Anterior cingulate cortex (tissue), 58 donors: ENCODE data around the gene IRF8.
A peak's percentile ranks its signal among the peaks of the same experiment; 100 is the strongest.

ENCODE experiments used
- DNase-seq, 58 donors: peaks; one replicate each; lab custom pipeline; 2025; lab: John Stamatoyannopoulos, UW

Gene IRF8

DNA sequence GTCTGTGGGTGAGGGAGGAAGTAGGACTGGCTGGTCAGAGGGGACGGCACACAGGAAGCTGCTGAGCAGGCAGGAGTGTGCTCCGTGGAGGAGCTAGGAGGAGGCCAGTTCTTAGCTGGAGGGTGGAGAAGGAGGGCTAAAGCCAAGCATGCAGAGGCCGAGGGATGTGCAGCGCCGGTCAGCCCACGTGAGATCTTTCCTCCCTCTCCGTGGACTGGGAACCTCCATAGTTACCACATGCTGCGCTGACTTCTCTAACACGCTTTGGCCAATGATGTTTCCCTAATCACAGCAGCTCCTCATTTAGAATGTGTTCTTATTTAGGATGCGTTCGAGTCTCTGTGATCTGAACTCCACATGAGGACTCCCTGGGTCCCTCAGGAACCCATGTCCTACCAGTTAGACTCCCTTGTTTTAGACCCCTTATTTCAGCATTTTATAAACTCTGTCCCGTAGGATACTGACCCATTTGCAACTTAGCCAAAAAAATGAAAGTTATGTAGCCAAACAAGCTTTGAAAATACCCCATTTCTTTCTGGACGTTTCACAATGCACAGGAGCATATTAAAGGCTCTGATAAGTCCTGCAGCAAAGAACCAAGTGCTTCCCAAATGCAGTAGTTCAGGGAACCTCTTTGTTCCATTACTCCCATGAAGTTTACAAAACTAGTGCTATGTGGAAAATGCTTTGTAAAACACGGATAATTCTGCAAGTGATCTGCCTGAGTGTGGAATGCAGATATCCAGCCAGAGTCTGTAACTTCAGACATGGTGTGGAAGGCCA is 51.4 kb downstream of the IRF8 start:
- no peak for DNase-seq

DNA sequence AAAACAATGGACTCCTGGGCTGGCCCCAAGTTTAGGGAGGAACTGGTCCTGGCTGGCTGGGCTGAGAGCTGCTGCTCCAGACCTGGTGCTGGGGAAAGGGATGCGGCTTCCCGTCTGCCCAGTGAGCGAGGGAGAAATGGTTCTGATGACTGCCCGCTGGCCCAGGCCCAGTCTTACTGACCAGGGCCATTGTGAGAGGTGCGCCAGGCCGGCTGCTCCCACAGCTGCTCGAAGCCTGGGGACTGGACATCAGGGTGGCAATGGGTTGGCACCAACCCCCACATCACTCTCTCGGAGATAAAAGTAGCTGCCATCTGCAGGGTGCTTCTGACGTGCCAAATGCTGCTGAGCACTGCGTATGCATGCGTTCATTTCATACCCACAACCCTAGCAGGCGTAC is 53.2 kb downstream of the IRF8 start:
- DNase-seq = no peak

DNA sequence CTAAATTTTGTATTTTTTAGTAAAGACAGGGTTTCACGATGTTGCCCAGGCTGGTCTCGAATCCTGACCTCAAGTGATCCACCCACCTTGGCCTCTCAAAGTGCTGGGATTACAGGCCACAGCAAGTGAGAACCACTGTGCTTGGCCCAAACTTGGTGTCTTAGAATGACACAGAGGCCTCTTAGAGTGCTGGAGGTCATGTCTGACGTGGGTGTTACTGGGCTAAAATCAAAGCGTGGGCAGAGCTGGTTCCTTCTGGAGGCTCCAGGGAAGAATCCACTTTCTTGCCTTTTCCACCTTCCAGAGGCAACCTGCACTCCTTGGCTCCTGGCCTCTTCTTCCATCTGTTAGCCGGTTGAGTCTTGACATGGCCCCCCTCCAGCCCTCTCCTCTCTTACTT is 53.8 kb downstream of the IRF8 start:
- DNase-seq = no peak

DNA sequence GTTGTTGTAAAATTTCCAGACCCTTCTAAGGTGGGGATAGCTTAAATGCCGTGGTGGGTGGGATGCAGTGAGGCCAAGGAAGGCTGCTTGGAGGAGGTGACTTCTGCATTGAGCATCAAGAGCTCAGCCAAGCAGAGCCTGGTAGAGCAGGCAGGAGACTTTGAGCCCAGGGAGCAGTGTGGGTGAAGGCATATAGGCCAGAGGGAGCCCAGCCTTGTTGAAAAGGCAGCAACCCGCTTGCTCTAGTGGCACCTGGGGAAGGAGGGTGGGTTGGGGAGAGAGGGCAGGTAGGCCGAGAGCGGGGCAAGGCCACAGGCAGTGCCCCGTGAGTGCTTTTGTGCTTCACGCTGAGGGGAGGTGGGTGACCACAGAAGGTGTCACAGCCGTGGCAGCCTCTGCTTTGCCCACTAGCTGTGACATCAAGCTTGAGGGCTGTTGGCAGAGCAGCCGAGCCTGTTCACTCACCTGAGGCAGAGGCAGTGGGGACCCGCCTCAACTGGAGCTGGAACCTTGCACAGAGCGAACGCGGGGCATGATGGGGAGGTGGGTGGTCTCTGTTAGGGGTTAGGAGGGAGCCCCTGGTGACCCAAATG is 56.1 kb downstream of the IRF8 start:
- DNase-seq = no peak

DNA sequence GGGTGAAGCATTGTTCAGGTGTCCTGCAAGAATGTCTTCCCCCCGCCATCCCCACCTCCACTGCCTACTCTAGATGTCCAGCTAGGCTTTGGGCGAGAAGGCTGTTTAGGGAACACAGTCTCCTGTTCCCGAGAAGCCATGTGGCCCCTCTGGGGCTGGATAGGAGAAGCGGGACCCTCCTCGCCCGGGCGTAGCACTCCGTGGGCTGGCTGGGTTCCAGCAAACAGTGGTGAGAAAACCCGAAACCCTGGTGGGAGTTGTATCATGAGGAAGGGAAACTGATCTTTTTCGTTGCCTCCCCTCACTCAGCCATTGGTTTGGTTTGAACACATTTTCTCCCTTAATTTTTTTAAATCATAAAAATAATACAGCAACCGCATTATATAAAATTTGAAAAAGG is 56.6 kb downstream of the IRF8 start:
- DNase-seq = no peak

DNA sequence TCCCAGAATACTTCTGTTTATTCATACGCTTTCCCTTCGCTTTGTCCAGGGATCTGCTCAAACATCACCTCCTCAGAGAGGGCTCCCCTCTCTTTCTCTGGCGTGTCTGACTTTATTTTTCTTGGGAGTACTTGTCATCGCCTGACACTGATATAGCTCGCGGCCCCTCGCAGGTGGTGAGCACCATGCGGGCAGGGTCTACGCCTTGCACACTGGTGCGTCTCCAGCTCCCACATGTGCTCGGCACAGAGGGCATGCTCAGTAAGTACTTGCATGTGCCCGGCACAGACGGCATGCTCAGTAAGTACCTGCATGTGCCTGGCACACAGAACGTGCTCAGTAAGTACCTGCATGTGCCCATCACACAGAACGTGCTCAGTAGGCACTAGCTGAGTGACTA is 57.5 kb downstream of the IRF8 start:
- no peak for DNase-seq

DNA sequence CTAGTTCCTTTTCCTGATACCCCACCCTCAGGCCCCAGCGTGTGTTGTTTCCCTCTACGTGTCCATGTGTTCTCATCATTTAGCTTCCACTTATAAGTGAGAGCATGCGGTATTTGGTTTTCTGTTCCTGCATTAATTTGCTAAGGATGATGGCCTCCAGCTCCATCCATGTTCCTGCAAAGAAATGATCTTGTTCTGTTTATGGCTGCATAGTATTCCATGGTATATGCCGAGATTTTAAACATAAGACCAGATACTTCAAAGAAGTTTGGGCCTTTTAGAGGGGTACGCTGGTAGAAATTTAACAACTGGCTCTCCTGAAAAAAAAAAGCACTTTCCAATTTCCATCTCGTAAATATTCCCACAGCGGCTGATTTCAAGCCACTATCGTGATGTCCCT is 59.8 kb downstream of the IRF8 start:
- DNase-seq = no peak

DNA sequence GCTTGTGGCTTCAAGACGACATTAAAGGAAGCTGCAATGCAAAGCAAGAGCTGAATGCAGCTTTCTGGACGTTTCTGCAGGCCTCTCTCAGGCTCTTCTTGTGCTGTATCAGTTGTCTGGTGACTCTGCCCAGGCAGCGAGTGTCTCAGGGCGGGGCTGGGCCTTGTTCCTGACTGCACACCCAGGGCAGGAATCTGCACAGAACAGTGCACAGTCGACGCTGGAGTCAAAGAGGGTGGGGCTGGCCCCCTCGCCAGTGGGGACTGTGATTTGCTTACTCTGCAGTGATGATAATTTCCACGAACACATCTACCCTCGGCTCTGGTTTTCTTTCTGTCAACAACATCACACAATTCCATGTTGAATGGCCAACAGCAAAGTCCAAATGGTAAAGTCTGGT is 60.7 kb downstream of the IRF8 start:
- no peak for DNase-seq

DNA sequence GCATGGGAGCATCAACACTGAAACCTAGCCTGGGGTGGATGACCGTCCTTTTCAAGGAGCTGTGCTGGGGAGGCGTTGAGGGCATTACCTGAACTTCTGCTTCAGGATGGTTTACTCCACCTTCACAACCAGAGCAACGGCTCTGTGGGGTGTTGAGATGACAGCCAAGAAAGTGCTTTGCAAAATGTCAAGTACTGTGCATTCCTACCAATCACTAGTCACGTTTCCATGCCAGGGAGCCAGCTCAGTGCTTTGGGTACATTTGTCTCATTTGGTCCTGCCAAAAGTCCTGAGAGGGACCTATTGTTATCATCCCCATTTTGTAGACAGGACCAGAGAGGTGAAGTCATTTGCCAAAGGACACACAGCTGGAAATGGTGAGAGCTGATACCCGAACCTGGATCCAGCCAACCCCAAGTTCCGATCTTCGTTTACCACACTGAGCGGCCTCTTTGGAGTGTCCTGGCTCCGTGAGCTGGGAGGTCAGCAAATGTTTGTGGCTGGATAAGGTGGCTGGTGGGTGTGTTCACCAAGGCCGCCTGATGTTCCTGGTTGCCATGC is 61.6 kb downstream of the IRF8 start:
- no peak for DNase-seq

DNA sequence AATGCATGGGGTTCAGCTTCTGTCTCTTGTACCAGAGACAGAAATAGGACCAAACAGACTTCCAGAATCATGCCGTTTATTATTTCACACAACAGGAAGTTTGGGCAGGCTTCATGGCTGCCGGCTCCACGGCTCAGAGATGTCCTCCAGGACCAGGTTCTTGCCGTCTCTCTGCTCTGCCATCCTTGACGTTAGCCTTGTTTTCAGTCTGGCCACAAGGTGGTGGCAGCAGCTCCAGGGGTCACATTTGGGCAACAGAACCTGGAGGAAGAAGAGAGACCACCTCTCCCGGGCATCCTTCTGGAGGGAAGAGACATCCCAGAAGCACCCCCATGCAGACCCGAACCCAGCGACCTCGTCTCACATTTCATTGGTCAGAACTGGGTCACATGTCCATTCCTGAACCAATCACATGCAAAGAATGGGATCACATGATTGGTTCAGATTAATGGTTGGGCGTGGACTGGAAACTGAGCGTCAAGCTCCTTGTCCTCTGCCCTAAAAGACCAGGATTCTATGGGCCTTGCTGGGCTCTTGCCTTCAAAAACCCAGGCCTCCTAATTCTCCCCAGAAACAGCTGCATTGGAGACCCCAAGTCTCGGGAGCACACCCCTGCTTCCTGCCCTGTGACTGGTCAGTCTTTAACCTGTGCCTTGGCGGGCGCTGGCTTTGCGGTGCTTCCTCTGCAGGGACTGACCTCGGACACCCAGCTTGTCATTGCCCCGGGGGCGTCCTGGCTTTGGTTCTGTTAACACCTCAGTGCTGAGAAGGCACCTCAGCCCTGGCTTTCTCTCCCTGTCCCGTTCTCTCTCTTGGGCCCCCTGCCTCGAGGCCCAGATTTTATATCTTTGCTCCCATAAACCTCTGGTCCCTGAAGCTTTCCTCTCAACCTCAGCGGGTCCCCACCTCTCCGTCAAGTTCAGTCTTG is 63.3 kb downstream of the IRF8 start:
- no peak for DNase-seq

DNA sequence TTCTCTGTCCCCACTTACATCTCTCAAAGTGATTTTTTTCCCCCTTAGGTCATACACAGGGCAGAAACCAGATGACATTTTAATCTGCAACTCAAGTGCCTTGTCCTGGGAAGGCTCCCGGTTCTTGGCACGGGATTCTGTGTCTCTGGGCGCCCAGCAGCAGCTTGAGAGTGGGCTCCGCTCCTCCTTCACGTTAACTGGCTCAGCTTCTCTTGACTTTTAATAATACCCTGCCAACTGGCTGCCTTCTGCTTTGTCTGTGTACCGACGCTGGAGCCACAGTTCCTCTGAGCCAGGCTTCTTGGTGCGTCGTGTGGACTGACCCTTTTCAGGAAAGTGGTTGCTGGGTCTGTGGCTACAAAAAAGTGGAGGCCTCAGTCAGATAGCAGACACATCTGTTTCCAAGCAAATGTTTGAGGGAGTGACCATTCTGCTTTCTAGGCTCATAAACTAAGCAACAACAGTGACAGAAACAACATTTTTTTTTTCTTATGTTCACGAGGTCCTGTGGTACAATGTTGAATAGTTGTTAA is 64.9 kb downstream of the IRF8 start:
- DNase-seq = peak in 19 of 58 donors; percentile 3 to 63 (median 33)

DNA sequence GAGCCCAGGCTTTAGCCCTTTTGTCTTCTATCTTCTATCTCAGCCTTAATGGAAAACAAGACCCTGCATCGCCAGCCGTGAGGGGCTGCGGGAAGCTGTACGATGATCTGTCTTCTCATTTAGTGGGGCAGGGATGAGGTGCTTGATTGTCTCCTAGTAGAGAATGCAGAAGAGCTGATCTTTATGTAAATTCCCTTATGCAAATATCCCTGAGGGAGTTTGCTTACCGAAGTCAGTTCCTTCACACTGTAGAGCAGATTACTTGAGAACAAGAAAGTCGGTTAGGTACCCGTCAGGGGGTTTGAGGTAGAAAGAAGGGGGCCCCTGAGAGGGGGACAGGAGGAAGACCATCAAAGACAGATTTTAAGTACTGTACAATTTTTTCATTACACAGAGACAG is 66.2 kb downstream of the IRF8 start:
- no peak for DNase-seq

DNA sequence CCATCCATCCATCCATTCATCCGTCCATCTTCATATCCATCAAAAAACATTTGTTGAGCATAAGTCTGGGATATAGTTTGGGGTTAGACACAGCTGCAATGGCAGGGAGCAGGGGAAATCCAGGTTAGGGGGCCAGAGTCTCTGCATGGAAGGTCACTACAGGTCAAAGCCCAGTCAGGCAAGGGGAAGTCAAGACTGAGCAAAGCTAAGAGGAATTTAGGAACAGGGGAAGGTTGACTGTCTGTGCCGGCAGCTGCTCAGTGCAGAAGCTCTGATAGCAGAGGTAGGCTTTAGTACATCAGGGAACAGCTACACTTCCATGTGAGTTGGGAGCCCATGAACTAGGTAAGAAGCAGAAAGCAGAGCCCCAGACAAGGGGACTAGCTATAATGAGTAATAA is 68.1 kb downstream of the IRF8 start:
- DNase-seq = no peak

DNA sequence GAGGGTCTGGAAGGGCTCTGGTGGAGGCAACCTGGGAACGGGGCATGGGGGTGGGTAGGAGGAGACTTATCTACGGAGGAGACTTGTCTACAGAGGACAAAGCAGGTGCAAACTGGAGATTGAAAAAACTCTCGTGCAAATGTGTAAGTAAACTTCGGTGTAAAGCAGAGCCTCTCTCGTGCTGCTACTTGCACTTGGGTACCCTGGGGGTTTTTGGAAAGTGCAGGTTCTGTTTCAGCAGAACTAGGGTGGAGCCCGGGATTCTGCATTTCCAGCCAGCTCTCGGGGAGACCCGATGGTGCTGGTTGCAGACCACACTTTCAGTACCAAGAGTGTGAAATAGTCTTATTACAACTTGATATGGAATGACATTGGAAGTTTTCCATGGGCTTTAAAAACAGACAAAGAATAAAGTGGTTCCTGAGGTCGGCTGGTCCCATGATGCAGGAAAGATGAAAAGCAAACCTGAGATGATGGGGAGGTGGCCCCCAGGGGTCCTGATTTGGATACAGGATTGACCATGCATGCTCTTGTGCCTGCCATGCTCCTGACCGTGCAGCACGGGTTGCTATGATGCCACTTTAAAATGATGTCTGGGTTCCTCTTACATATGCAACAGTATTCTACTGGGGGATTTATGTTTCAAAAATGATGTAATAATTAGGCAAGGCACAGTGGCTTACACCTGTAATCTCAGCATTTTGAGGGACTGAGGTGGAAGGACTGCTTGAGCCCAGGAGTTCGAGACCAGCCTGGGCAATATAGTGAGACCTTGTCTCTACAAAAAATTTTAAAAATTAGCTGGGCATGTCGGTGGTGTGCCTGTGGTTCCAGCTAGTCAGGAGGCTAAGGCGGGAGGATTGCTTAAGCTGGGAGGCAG is 69.3 kb downstream of the IRF8 start:
- no peak for DNase-seq

DNA sequence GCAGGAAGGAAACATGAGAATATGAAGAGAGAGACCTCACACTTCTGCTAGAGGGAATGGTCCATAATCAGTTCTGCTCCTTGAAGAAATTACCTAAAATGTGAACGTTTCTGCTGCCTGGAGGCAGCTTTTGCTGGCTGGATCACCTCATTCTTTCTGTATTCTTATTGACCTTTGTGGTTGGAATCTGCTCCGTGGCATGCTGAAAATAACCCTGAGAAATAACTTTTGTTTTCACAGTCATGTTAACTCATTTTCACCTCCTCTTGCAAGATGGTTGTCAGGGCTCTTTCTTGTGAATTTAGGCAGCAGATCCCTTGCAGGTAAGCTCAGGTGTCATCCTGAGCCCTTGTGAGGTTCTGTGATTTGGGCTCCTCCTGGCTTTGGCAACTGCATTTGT is 70.2 kb downstream of the IRF8 start:
- no peak for DNase-seq

DNA sequence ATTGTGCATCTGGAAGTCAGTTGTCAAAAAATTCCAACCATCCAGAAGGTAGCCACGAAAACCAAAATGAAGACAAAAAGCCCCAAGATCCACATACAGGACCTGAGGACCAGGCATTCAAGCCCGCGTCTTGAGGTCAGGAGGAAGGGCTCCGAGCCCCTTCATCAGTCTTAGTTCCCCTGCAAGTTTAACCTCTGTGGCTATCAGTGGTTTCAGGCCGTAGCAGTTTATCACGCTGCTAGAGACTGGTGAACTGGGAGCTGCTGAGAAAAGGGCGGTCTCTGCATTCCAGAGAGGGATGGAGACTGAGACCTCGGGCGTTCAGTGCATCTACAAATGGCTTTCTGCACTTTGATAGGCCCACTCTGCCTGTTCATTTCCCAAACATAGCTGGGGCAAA is 70.6 kb downstream of the IRF8 start:
- no peak for DNase-seq

DNA sequence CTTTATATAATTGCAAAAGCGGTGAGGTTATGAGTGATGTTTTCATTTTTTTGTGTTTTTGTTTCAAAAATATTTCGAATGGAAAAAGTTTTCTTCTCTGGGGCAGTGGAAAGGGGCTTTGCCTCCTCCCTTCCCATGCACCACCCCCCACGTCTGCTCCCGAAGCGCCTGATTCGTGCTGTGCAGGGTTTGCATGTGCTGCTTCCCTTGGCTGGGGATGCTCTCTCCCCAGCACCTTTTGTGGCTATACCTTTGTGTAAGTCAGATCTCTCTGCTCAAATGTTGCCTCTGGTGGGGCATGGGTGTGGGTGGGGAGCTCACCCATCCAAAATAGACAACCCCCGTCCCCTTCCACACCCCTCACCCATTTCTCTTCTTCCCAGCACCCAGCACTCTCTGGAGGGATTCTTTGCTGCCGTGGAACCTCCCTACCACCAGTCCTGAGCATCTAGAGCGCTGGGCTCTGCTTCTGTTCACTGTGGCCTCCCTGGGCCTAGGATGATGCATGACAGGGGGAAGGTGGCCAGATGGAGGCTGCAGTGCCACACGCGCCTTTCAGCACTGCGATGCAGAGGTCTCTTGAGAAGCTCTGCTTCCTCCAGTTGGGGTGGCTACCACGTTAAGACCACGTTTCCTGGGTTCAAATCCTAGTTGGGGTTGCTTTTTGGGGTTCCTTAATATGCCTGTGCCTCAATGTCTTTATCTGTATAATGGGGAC is 71.2 kb downstream of the IRF8 start:
- DNase-seq = no peak

DNA sequence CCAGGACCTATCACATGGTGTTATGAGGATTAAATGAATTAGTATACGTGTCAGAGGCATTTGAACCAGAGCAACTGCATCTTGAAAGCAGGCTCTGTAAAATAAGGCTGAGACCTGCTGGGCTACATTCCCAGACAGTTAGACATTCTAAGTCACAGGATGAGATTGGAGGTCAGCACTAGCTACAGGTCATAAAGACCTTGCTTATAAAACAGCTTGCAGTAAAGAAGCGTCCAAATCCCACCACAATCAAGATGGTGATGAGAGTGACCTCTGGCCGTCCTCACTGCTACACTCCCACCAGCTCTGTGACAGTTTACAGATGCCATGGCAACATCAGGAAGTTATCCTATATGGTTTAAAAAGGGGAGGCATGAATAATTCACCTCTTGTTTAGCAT is 71.8 kb downstream of the IRF8 start:
- no peak for DNase-seq
